ENCODE results near the gene MRPS7.
"Not testable (repeated sequence)": the region's sequence is repeated elsewhere in the genome, so short reads cannot be mapped to it uniquely, and the experiment has no call there.

MRPS7 gene

GRCh38 chr17:75271955-75272847 is 10.5 kb downstream of the MRPS7 start:
- DNase-seq, result peak; percentile 35

GRCh38 chr17:75272848-75273184 is 11.1 kb downstream of the MRPS7 start:
- no peak for DNase-seq

- DNase-seq, result no peak
Measured at GRCh38 chr17:75273977-75274708, 12.5 kb downstream of the MRPS7 start.

- no peak for DNase-seq
Measured at GRCh38 chr17:75277664-75278071, 16.0 kb downstream of the MRPS7 start.

GRCh38 chr17:75280189-75280588 is 18.5 kb downstream of the MRPS7 start:
- DNase-seq, result not testable (repeated sequence)

GRCh38 chr17:75285123-75285522 is 23.4 kb downstream of the MRPS7 start:
- DNase-seq, result no peak

GRCh38 chr17:75287221-75287620 is 25.5 kb downstream of the MRPS7 start:
- DNase-seq, result no peak

- no peak for DNase-seq
Measured at GRCh38 chr17:75288359-75288758, 26.7 kb downstream of the MRPS7 start.

GRCh38 chr17:75288770-75289114 is 27.1 kb downstream of the MRPS7 start:
- DNase-seq, result peak; percentile 63

GRCh38 chr17:75289115-75289831 is 27.6 kb downstream of the MRPS7 start, which contains the start of gene SLC25A19:
TSS of gene SLC25A19 (minus strand) at chr17:75289433. CDS start at chr17:75286764, 2,669 bp downstream.
- peak; percentile 99 for DNase-seq

- peak; percentile 72 for DNase-seq
Measured at GRCh38 chr17:75289832-75290337, 28.2 kb downstream of the MRPS7 start.

GRCh38 chr17:75292810-75293448 is 31.2 kb downstream of the MRPS7 start:
- DNase-seq, result not testable (repeated sequence)

GRCh38 chr17:75295201-75296158 is 33.8 kb downstream of the MRPS7 start:
- peak; percentile 86 for DNase-seq

GRCh38 chr17:75300280-75300679 is 38.6 kb downstream of the MRPS7 start:
- DNase-seq, result no peak

GRCh38 chr17:75301049-75301448 is 39.4 kb downstream of the MRPS7 start:
- DNase-seq, result no peak

GRCh38 chr17:75301502-75302206 is 40.0 kb downstream of the MRPS7 start:
- no peak for DNase-seq

GRCh38 chr17:75307957-75308731 is 46.5 kb downstream of the MRPS7 start:
- no peak for DNase-seq

GRCh38 chr17:75308732-75309629 is 47.3 kb downstream of the MRPS7 start:
- DNase-seq, result no peak
